ENCODE measurements around the gene SMCO3. TPM values are rescaled to one million over a fixed set of nuclear protein-coding genes. Genes with fewer than 3 reads are reported as not detected.

SMCO3 gene
- total and polyA plus RNA-seq, 2 of the 13 experiments (the other 11 are each of a cell fraction or from before 2014, with no cell fraction given) = 0.29 to 0.42 TPM

DNA sequence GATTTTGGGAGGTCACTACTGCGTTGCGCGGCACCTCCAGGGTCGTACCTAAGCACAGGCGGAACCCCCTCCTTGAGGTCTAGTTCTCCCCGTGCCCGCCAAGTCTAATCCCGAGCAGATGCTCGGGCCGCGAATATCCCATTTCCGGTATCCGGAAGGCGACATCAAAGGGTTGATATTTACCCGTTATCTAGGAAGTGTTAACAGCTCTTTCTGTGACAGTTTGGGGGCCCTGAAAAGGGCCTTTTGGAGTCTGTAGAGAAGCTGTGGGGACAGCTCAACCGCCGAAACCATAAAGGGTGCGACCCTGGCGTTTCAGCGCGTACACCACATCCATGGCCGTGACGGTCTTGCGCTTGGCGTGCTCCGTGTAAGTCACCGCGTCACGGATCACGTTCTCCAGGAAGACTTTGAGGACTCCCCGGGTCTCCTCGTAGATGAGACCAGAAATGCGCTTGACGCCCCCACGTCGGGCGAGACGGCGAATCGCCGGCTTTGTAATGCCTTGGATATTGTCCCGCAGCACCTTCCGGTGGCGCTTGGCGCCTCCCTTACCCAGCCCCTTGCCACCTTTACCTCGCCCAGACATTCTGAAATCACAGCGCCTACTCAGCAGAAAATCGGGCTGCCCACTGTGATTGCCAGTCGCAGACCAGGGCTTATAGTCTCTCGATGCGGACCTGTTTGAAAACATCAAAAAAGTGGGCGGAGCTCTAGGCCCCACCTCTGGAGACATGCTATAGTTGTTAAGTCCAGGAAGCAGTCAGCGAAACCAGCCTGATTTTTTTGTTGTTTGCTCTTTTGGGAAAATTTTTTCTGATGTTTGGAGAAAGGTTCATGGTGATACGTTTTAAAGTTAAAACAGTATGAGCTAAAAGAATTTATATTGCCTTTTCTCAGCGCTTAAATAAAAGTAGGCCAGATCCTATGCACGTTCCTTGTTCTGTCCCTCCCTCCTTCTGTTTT, 43.2 kb downstream of the SMCO3 start (continued):
- TF ChIP-seq ZNF550 (CRISPR knock-in tag; IDR thresholded peaks at IDR 0.05; ENCODE audit: borderline replicate concordance) (no peak), NCOA5 (CRISPR knock-in tag; IDR thresholded peaks at IDR 0.05) (no peak), FOXA1 (IDR thresholded peaks at IDR 0.05) (no peak), FOXA1 (CRISPR knock-in tag; IDR thresholded peaks at IDR 0.05) (peak; percentile 42; the same call in 1 of the 2 replicates), DMAP1 (CRISPR knock-in tag; IDR thresholded peaks at IDR 0.05) (peak; percentile 62; the same call in 1 of the 2 replicates), RXRA (CRISPR knock-in tag; IDR thresholded peaks at IDR 0.05) (peak; percentile 68; the same call in 1 of the 2 replicates), SIN3A (IDR thresholded peaks at IDR 0.05; ENCODE audit: borderline replicate concordance, low read depth, low read length) (peak; percentile 95), ZNF549 (CRISPR knock-in tag; IDR thresholded peaks at IDR 0.05) (no peak), FOSL2 (CRISPR knock-in tag; IDR thresholded peaks at IDR 0.05) (peak; percentile 35), THYN1 (CRISPR knock-in tag; IDR thresholded peaks at IDR 0.05; ENCODE audit: borderline replicate concordance, low read depth) (no peak), ZBTB10 (CRISPR knock-in tag; IDR thresholded peaks at IDR 0.05; ENCODE audit: borderline replicate concordance) (no peak), PLRG1 (conservative IDR thresholded peaks at IDR 0.05) (no peak), CENPX (CRISPR knock-in tag; IDR thresholded peaks at IDR 0.05) (no peak), ATF7 (IDR thresholded peaks at IDR 0.05) (no peak), ATF7 (CRISPR knock-in tag; IDR thresholded peaks at IDR 0.05) (peak; percentile 59; the same call in 1 of the 2 replicates), PPARG (CRISPR knock-in tag; conservative IDR thresholded peaks at IDR 0.05) (peak; percentile 71), TIGD3 (CRISPR knock-in tag; IDR thresholded peaks at IDR 0.05; ENCODE audit: borderline replicate concordance) (no peak), CAMTA2 (CRISPR knock-in tag; IDR thresholded peaks at IDR 0.05; ENCODE audit: borderline replicate concordance) (no peak), AGO2 (optimal IDR thresholded peaks at IDR 0.05; ENCODE audit: low read depth, low read length) (peak; percentile 81), ZFP37 (CRISPR knock-in tag; IDR thresholded peaks at IDR 0.05; ENCODE audit: borderline replicate concordance) (no peak), ZBTB2 (CRISPR knock-in tag; IDR thresholded peaks at IDR 0.05; ENCODE audit: low read depth) (peak; percentile 53; the same call in 1 of the 2 replicates), JDP2 (CRISPR knock-in tag; IDR thresholded peaks at IDR 0.05; ENCODE audit: borderline replicate concordance) (no peak; the same call in 1 of the 2 replicates), TBL1XR1 (IDR thresholded peaks at IDR 0.05; ENCODE audit: borderline replicate concordance, low read length, partially characterized antibody) (no peak)
- TF ChIP-seq, protein P1, sequence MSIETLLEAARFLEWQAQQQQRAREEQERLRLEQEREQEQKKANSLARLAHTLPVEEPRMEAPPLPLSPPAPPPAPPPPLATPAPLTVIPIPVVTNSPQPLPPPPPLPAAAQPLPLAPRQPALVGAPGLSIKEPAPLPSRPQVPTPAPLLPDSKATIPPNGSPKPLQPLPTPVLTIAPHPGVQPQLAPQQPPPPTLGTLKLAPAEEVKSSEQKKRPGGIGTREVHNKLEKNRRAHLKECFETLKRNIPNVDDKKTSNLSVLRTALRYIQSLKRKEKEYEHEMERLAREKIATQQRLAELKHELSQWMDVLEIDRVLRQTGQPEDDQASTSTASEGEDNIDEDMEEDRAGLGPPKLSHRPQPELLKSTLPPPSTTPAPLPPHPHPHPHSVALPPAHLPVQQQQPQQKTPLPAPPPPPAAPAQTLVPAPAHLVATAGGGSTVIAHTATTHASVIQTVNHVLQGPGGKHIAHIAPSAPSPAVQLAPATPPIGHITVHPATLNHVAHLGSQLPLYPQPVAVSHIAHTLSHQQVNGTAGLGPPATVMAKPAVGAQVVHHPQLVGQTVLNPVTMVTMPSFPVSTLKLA (IDR thresholded peaks at IDR 0.05) = no peak
